AG09309 (cell line): ENCODE measurements around the gene ATP2B2.

Source experiments
- DNase-seq: peaks from one replicate; pipeline ENCODE4 v3.0.0-alpha.2; 2010; ENCODE audit warnings: low read depth
- H3K4me3 ChIP-seq: 2 replicates; pipeline ENCODE4 v1.5.1; 2011; ENCODE audit warnings: mild to moderate bottlenecking, low read depth, low read length, moderate library complexity; ENCODE audit not compliant: control insufficient read depth
- CTCF ChIP-seq: IDR thresholded peaks from 2 replicates; pipeline ENCODE4 v1.5.1; 2011; ENCODE audit warnings: mild to moderate bottlenecking, low read depth, low read length, inconsistent platforms; ENCODE audit not compliant: insufficient read depth, control insufficient read depth; ENCODE audit errors: missing control alignments

Gene ATP2B2

GRCh38 chr3:10497439-10497838 is 7.9 kb downstream of the ATP2B2 start:
- no peak for TF ChIP-seq CTCF
- DNase-seq, result no peak
- H3K4me3 ChIP-seq, result no peak overlapping the region

GRCh38 chr3:10496121-10496863 is 9.1 kb downstream of the ATP2B2 start:
- DNase-seq, result no peak
- no peak overlapping the region for H3K4me3 ChIP-seq
- TF ChIP-seq CTCF, result no peak

- no peak for DNase-seq
- no peak overlapping the region for H3K4me3 ChIP-seq
- TF ChIP-seq CTCF, result no peak
Measured at GRCh38 chr3:10495614-10496013, 9.8 kb downstream of the ATP2B2 start.

- no peak for DNase-seq
- TF ChIP-seq CTCF, result no peak
- H3K4me3 ChIP-seq, result no peak overlapping the region
Measured at GRCh38 chr3:10495003-10495402, 10.4 kb downstream of the ATP2B2 start.

GRCh38 chr3:10494180-10494579 is 11.2 kb downstream of the ATP2B2 start:
- no peak for TF ChIP-seq CTCF
- H3K4me3 ChIP-seq, result no peak overlapping the region
- DNase-seq, result no peak

- DNase-seq, result no peak
- no peak for TF ChIP-seq CTCF
- H3K4me3 ChIP-seq, result no peak overlapping the region
Measured at GRCh38 chr3:10493202-10493589, 12.2 kb downstream of the ATP2B2 start.
